Mucosa of stomach (tissue), 1 donor: ENCODE results near the gene ZGRF1.
"Not testable (repeated sequence)": the region's sequence is repeated elsewhere in the genome, so short reads cannot be mapped to it uniquely, and the experiment has no call there.

Source experiments
- H3K27me3 ChIP-seq: one replicate; pipeline ENCODE4 v1.7.0; 2013; ENCODE audit warnings: mild to moderate bottlenecking, low read length; ENCODE audit not compliant: control insufficient read depth, insufficient read depth
- H3K36me3 ChIP-seq: one replicate; pipeline ENCODE4 v1.7.0; 2013; ENCODE audit warnings: low read length; ENCODE audit not compliant: control insufficient read depth, insufficient read depth
- H3K4me1 ChIP-seq: one replicate; pipeline ENCODE4 v1.7.0; 2013; ENCODE audit warnings: mild to moderate bottlenecking, low read length; ENCODE audit not compliant: control insufficient read depth, insufficient read depth
- H3K4me3 ChIP-seq: one replicate; pipeline ENCODE4 v1.7.0; 2013; ENCODE audit warnings: low read length
- H3K9ac ChIP-seq: one replicate; pipeline ENCODE4 v1.7.0; 2013; ENCODE audit warnings: mild to moderate bottlenecking, low read length, moderate library complexity
- H3K9me3 ChIP-seq: one replicate; pipeline ENCODE4 v1.7.0; 2013; ENCODE audit warnings: mild to moderate bottlenecking, low read length, moderate library complexity; ENCODE audit not compliant: control insufficient read depth
- donor health status: Pancreatic carcinoma.

The ZGRF1 gene

DNA sequence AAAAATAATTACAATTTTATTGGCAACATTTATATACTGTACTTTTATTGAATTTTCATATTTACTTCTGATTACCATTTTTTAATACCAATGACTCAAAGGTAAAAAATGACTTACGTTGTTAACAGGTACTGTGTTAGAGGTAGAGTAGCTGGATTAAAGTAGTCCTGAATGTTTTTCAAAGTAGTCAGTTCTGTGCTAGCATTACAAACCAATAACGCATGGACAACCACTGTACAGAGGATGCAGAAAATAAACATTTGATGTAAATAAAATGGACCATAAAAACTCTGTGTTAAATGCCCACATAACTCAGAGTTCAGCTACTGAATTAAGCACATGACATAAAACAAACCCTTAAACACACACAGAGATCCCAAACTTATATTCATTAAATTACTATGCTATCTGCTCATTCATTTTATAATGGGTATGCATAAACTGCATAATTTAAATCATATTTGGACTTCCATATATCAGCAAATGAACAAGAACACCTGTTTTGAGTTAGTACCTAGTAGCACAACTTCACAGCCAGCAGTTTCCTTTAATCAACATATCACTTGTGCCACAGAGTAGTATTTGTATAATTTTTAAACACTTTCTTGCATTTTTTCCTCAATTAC lies 74.3 kb downstream of the ZGRF1 start:
- no peak overlapping the region for H3K9ac ChIP-seq
- H3K9me3 ChIP-seq = no peaks in the 10 kb centered on the region
- no peak overlapping the region for H3K4me3 ChIP-seq
- no peaks in the 10 kb centered on the region for H3K27me3 ChIP-seq
- no peaks in the 10 kb centered on the region for H3K4me1 ChIP-seq
- H3K36me3 ChIP-seq = no peaks in the 10 kb centered on the region

DNA sequence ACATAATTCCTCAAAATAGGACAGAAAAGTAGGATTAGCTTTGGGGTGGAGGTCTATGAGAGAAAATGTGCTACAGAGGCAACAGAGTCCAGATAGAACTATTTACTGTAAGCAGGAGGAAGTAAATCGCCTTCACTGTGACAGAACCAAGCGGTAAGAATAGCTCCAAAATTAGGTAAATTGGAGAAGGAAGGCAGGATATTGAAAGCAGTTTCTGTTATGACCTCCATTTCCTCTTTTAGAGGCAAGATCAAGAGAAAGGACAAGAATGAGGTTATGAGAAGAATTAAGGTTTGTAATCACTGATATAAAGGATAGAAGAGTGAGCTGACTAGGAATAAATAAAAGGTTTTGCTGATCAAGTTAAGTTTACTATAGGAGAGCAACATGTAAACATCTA lies 76.6 kb downstream of the ZGRF1 start:
- no peak overlapping the region for H3K4me3 ChIP-seq
- H3K9me3 ChIP-seq = no peaks in the 10 kb centered on the region
- no peak overlapping the region for H3K9ac ChIP-seq
- H3K36me3 ChIP-seq = no peaks in the 10 kb centered on the region
- no peaks in the 10 kb centered on the region for H3K27me3 ChIP-seq
- no peaks in the 10 kb centered on the region for H3K4me1 ChIP-seq

DNA sequence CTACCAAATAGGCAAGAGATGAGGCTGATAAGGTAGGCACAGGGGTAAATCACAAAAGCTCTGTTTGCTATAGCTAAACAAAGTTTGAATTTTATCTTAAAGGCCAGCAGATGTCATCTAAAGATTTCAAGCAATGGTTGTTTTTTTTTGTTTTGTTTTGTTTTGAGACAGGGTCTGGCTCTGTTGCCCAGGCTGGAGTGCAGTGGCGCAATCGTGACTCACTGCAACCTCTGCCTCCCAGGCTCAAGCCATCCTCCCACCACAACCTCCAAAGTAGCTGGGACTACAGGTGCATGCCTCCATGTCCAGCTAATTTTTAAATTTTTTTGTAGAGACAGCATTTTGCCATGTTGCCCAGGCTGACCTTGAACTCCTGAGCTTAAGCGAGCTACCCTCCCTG lies 77.7 kb downstream of the ZGRF1 start:
- H3K4me3 ChIP-seq = no peak overlapping the region
- no peaks in the 10 kb centered on the region for H3K36me3 ChIP-seq

DNA sequence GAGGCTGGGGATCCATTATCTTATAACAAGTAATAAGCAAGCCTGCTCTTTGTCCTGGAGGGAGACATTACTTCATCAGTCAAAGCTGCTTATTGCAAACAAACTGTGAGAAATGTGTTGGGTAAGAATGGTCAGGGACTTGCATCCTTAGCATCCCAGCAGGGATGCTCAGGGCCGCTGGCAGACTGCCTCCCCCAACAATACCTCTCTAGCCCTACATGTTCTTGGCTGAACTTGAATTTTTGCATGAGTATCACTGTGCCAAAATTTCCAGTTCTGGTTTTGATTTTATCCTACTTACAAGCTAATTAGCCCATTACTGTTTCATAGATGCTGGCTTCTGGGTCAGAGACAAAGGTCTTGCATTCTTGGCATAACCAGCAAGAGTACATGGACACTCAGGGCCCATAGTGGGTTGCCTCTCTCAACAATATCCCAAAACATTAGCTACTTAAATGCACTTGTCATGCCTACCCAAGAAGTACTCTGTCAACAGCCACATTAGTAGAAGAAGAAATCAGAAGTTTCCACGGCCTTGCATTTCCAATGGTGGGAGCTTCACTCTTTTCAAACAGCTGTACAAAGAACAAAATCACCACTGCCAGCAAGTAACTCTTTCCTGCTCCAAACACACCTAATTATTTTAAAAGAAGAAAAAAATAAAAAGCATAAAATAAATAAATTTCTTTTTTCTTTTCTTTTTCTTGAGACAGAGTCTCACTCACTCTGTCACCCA lies 78.9 kb downstream of the ZGRF1 start:
- Histone ChIP-seq H3K9me3 (no peaks in the 10 kb centered on the region), H3K4me1 (no peaks in the 10 kb centered on the region), H3K4me3 (no peak overlapping the region), H3K27me3 (no peaks in the 10 kb centered on the region), H3K9ac (no peak overlapping the region), H3K36me3 (no peaks in the 10 kb centered on the region)

More for the DNA sequence above, 77.7 kb downstream of the ZGRF1 start:
- H3K27me3 ChIP-seq = no peaks in the 10 kb centered on the region
- H3K4me1 ChIP-seq = no peaks in the 10 kb centered on the region
- H3K9ac ChIP-seq = no peak overlapping the region
- H3K9me3 ChIP-seq = no peaks in the 10 kb centered on the region

DNA sequence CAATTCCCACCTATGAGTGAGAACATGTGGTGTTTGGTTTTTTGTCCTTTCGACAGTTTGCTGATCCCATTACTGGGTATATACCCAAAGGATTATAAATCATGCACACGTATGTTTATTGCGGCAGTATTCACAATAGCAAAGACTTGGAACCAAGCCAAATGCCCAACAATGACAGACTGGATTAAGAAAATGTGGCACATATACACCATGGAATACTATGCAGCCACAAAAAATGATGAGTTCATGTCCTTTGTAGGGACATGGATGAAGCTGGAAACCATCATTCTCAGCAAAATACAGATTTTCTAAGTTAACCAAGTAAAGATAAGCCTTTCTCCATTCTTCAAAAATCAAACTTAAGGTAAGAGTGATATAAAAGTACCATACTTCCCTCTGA lies 82.4 kb downstream of the ZGRF1 start:
- not testable (repeated sequence) for H3K27me3 ChIP-seq, H3K4me3 ChIP-seq, H3K4me1 ChIP-seq, H3K36me3 ChIP-seq, H3K9ac ChIP-seq, H3K9me3 ChIP-seq

DNA sequence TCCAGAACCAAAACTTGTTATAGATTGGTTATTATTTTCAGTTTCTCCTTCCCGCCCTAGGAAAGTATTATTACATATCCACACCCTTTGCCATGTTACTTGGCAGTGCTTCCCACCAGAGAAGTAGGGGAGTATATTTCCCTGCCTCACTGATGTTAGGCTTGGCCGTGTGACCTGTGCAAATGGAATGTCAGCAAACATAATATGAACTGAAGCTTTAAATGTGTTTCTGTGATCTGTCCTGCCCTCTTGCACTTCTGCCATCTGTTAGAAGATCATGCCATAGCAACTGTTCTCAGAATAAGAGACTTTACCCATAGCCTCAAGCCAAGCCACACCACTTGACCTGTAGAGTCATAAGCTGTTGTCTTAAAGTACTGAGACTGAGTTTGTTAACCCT lies 84.0 kb downstream of the ZGRF1 start:
- H3K9me3 ChIP-seq = no peaks in the 10 kb centered on the region

DNA sequence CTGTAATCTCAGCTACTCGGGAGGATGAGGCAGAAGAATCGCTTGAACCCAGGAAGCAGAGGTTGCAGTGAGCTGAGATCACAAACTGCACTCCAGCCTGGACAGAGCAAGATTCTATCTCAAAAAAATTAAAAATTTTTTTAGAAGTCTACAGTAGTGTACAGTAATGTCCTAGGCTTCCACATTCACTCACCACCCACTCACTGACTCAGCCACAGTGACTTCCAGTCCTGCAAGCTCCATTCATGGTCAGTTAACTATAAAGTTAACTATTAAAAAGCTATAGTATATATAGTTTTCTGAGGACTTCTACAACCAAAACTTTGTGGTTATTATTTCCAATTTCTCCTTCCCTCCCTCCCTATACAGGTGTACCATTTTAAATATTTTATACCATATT lies 86.0 kb downstream of the ZGRF1 start:
- no peak overlapping the region for H3K4me3 ChIP-seq
- no peak overlapping the region for H3K9ac ChIP-seq

More for the DNA sequence above, 84.0 kb downstream of the ZGRF1 start:
- H3K36me3 ChIP-seq = no peaks in the 10 kb centered on the region
- no peak overlapping the region for H3K9ac ChIP-seq
- H3K27me3 ChIP-seq = no peaks in the 10 kb centered on the region
- H3K4me1 ChIP-seq = no peaks in the 10 kb centered on the region
- no peak overlapping the region for H3K4me3 ChIP-seq

DNA sequence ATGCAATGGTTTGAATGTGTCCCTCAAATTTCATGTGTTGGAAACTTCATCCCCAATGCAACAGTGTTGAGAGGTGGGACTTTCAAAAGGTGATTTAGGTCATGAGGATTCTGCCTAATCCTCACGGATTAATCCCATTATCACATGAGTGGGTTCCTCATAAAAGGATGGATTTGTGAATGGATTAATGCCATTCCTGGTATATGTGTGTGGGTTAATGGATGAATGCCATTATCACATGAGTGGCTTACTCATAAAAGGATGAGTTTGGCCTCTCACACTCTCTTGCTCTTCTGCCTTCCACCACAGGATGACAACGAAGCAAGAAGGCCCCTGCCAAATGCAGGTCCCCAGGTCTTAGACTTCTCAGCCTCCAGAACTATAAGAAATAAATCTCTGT lies 90.2 kb downstream of the ZGRF1 start:
- no peak overlapping the region for H3K4me3 ChIP-seq

More for the DNA sequence above, 86.0 kb downstream of the ZGRF1 start:
- no peaks in the 10 kb centered on the region for H3K9me3 ChIP-seq
- no peaks in the 10 kb centered on the region for H3K27me3 ChIP-seq
- no peaks in the 10 kb centered on the region for H3K4me1 ChIP-seq
- no peaks in the 10 kb centered on the region for H3K36me3 ChIP-seq

DNA sequence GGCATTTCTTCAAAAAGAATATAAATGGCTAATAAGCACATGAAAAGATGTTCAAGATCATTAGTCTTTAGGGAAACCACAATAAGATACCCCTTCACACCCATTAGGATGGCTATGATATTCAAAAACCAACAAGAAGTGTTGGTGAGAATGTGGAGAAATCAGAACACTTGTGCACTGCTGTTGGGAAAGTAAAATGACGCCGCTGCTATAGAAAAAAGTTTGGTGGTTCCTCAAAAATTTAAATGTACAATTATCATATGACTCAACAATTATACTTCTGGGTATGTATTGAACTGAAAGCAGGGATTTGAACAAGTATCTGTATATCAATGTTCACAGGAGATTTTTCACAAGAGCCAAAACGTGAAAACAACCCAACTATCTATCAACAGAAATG lies 91.4 kb downstream of the ZGRF1 start:
- no peak overlapping the region for H3K9ac ChIP-seq

More for the DNA sequence above, 90.2 kb downstream of the ZGRF1 start:
- Histone ChIP-seq H3K27me3 (no peaks in the 10 kb centered on the region), H3K4me1 (no peaks in the 10 kb centered on the region), H3K9ac (no peak overlapping the region), H3K9me3 (no peaks in the 10 kb centered on the region), H3K36me3 (no peaks in the 10 kb centered on the region)

DNA sequence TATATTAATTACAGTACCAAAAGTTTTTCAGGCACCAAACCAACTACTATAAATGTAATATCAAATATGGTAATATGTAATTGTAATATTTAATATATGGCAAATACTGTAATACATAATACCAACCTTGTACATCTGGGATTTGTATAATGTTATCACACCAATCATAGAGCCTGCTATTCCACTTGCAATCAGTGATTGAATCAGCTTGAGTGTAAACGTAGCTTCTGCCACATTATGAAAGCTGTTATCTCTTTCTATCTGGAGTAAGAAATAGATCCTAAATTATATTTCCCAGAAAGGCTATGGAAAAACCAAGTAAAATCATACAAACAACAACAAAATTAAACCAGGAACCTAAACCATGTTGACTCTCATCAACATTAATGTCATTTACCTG lies 96.0 kb downstream of the ZGRF1 start:
- H3K36me3 ChIP-seq = no peaks in the 10 kb centered on the region
- no peaks in the 10 kb centered on the region for H3K4me1 ChIP-seq
- no peaks in the 10 kb centered on the region for H3K27me3 ChIP-seq
- no peak overlapping the region for H3K9ac ChIP-seq
- no peak overlapping the region for H3K4me3 ChIP-seq
- H3K9me3 ChIP-seq = no peaks in the 10 kb centered on the region

More for the DNA sequence above, 91.4 kb downstream of the ZGRF1 start:
- no peaks in the 10 kb centered on the region for H3K4me1 ChIP-seq
- H3K9me3 ChIP-seq = no peaks in the 10 kb centered on the region
- no peaks in the 10 kb centered on the region for H3K27me3 ChIP-seq
- no peak overlapping the region for H3K4me3 ChIP-seq
- no peaks in the 10 kb centered on the region for H3K36me3 ChIP-seq

DNA sequence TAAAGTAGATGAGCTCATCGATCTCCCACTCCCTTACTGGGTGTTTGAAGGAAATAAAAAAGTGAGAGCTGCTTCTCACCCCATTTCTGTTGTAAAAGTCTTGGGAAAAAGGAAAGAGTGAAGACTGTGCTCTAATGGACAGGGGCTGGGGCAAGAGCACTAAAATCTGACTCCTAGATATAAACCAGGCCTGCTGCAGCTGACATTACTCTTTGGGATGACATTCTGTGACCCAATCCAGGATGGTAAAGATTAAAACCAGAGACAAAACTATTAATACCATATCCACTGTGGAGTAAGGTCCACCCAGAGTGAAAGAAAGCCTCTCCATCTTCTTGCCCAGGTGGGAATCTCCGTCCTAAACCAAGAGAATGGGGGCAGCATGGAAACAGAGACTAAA lies 100.6 kb downstream of the ZGRF1 start:
- Histone ChIP-seq H3K9ac (no peak overlapping the region), H3K36me3 (no peaks in the 10 kb centered on the region), H3K4me1 (no peaks in the 10 kb centered on the region), H3K4me3 (no peak overlapping the region), H3K9me3 (no peaks in the 10 kb centered on the region), H3K27me3 (no peaks in the 10 kb centered on the region)

DNA sequence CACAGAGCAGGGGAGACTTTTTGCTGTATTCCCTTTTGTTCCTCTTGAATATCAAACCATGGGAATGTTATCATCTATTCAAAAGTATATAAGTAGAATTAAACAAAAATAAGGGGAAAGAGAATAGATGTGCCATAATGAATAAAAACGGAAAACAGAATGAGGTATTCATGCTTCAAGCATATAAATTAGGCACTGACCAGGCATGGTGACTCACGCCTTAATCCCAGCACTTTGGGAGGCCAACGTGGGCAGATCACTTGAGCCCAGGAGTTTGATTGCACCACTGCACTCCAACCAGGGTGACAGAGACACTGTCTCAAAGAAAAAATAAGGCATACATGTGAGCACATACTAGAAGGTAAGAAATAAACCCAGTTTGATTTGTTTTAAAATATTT lies 104.4 kb downstream of the ZGRF1 start:
- Histone ChIP-seq H3K9me3 (no peaks in the 10 kb centered on the region), H3K4me1 (no peaks in the 10 kb centered on the region), H3K4me3 (no peak overlapping the region), H3K27me3 (no peaks in the 10 kb centered on the region), H3K36me3 (no peaks in the 10 kb centered on the region), H3K9ac (no peak overlapping the region)
